VCaP (cell line): ENCODE measurements around the gene YIPF6.

ENCODE experiments used
- H3K27ac ChIP-seq: fragments of 450-650 bp; 2 replicates; pipeline ENCODE4 v1.5.1; 2017
- CTCF ChIP-seq: fragments of 450-650 bp; conservative IDR thresholded peaks from 2 replicates; pipeline ENCODE4 v1.5.1; 2017; ENCODE audit warnings: mild to moderate bottlenecking, moderate library complexity

Gene YIPF6, protein sequence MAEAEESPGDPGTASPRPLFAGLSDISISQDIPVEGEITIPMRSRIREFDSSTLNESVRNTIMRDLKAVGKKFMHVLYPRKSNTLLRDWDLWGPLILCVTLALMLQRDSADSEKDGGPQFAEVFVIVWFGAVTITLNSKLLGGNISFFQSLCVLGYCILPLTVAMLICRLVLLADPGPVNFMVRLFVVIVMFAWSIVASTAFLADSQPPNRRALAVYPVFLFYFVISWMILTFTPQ

GRCh38 chrX:68498508-68499379 is at the start of gene YIPF6:
TSS of gene YIPF6 (plus strand) at chrX:68499051. CDS start at chrX:68499067, 16 bp downstream.
- peak within 1 kb of the TSS; percentile 85 for H3K27ac ChIP-seq
- no peak for TF ChIP-seq CTCF

DNA sequence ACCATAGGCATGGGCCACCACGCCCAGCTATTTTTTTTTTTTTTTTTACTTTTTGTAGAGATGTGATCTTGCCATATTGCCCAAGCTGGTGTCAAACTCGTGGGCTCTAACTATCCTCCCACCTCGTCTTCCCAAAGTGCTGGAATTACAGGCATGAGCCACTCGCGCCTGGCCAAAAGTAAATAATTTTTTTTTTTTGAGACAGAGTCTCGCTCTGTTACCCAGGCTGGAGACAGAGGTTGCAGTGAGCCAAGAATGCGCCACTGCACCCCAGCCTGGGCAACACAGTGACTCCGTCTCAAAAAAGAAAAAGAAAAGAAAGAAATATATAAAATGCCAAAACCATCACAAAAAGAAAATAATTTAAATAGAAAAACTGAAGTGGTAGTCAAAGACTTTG is 47.1 kb upstream of the YIPF6 start:
- H3K27ac ChIP-seq = peak overlapping the region; percentile 88
- TF ChIP-seq CTCF = no peak

DNA sequence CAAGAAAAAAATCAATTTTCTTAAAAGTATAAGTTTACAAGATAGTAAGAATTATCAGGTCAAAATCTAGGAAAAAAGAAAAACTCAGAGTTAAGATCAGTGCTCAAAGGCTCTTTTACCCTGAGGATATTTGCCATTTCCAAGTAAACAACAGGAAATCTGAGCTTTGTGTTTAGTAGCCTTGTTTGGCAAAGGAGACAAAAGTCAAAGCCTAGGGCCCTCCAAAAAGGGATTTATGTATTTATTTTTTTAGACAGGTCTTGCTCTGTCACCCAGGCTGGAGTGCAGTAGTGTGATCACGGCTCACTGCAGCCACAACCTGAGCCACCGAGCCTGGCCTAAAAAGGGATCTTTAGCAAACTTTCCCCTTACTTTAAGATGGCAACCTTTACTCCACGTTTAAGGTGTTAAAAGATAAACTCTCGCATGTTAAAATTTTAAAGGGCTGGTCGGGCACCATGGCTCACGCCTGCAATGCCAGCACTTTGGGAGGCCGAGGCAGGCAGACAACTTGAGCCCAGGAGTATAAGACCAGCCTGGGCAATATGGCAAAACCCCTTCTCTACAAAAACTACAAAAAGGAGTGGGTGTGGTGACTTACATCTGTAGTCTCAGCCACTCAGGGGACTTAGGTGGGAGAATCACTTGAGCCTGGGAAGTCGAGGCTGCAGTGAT is 44.2 kb upstream of the YIPF6 start:
- TF ChIP-seq CTCF = no peak
- H3K27ac ChIP-seq = peak overlapping the region; percentile 88

- H3K27ac ChIP-seq = peak overlapping the region; percentile 88
- no peak for TF ChIP-seq CTCF
Measured at GRCh38 chrX:68455151-68455510, 43.7 kb upstream of the YIPF6 start.

DNA sequence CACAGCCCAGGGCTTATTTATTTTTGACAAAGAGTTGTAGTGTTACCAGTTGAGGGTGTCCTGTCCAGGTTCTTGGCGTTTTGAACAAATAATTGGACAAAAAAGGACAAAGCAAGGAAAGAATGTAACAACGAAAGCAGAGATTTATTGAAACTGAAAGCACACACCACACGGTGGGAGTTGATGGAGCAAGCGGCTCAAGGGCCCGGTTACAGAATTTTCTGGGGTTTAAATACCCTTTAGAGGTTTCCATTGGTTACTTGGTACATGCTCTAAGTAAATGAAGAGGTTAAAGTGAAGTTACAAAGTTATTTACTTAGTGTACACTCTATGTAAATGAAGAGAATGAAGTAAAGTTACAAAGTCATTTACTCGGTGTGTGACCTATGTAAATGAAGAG is 37.8 kb upstream of the YIPF6 start:
- TF ChIP-seq CTCF = no peak
- H3K27ac ChIP-seq = no peak overlapping the region

- TF ChIP-seq CTCF = no peak
- no peak overlapping the region for H3K27ac ChIP-seq
Measured at GRCh38 chrX:68461576-68461975, 37.3 kb upstream of the YIPF6 start.

DNA sequence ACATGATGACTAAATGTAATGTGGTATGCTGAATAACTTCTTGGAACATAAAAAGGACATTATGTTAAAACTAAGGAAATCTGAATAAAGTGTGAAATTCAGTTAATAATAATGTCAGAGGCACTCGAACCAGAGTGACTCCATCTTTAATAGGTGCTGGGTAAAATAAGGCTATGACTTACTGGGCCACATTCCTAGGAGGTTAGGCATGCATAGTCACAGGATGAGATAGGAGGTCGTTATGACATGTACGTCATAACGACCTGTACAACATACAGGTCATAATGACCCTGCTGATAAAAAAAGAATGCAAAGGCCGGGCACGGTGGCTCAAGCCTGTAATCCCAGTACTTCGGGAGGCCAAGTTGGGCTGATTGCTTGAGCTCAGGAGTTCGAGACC is 36.7 kb upstream of the YIPF6 start:
- H3K27ac ChIP-seq = no peak overlapping the region
- TF ChIP-seq CTCF = no peak
